Peyer's patch (tissue), 4 donors: ENCODE measurements around the gene PTPMT1. TPM values are rescaled to one million over a fixed set of nuclear protein-coding genes. Genes with fewer than 3 reads are reported as not detected.

Experiments
- DNase-seq, 3 donors: peaks; one replicate each; pipeline ENCODE4 v3.0.0-alpha.2; 2017 to 2019
- H3K27ac ChIP-seq, 4 donors: fragments of 200-600 bp; sonication (generic); one replicate each; pipeline ENCODE4 v1.5.1; 2016 to 2019
- H3K27me3 ChIP-seq, 2 donors: fragments of 200-600 bp; sonication (generic); one replicate each; pipeline ENCODE4 v1.5.1; 2019
- H3K36me3 ChIP-seq, 3 donors: fragments of 200-600 bp; sonication (generic); one replicate each; pipeline ENCODE4 v1.5.1; 2016 to 2019
- H3K4me1 ChIP-seq, 4 donors: fragments of 200-600 bp; sonication (generic); one replicate each; pipeline ENCODE4 v1.5.1; 2016 to 2019
- H3K4me3 ChIP-seq, 4 donors: fragments of 200-600 bp; sonication (generic); 1 replicate in 3 of 4; 2 replicates in 1 of 4; pipeline ENCODE4 v1.5.1; 2016 to 2019; ENCODE audit warnings: mild to moderate bottlenecking in 1 of 4
- H3K9me3 ChIP-seq, 4 donors: fragments of 200-600 bp; sonication (generic); one replicate each; pipeline ENCODE4 v1.5.1; 2016 to 2019; ENCODE audit warnings: mild to moderate bottlenecking in 1 of 4
- CTCF ChIP-seq, 6 experiments: fragments of 450-650 bp in 4 of 6; fragments of 200-600 bp in 2 of 6; sonication (generic) in 1 of 6; IDR thresholded peaks; one replicate each; pipeline ENCODE4 v1.5.1; 2017 to 2019; ENCODE audit warnings: antibody characterized with exemption in 6 of 6, mild to moderate bottlenecking in 3 of 6, moderate library complexity in 1 of 6
- POLR2A ChIP-seq, 2 donors: fragments of 450-650 bp; IDR thresholded peaks; one replicate each; pipeline ENCODE4 v1.5.1; 2017; ENCODE audit warnings: antibody characterized with exemption in 2 of 2, mild to moderate bottlenecking in 2 of 2, moderate library complexity in 2 of 2
- total RNA-seq, 4 donors: library from RNA; depleted of rRNA; stranded (reverse); fragments of >200 nt; gene quantifications; one replicate each; pipeline ENCODE4 v1.1.0, GENCODE V29; 2016

PTPMT1 gene
- total RNA-seq, 4 donors from 2014 or later, result 43.1 to 80.9 (median 65.8) TPM

GRCh38 chr11:47570651-47571356, 5.4 kb downstream of the PTPMT1 start:
- no peak for TF ChIP-seq CTCF (IDR thresholded peaks at IDR 0.05)
- no peak for TF ChIP-seq POLR2A (IDR thresholded peaks at IDR 0.05)
- H3K4me1 ChIP-seq, result peaks cover 0 to 12% (median 2%) of the 10 kb centered on the region in 4 donors
- DNase-seq, result no peak
- no peaks in the 10 kb centered on the region for H3K27me3 ChIP-seq
- H3K27ac ChIP-seq, result no peak overlapping the region
- H3K4me3 ChIP-seq, result no peak overlapping the region
- H3K36me3 ChIP-seq, result peaks cover 0 to 65% (median 0%) of the 10 kb centered on the region in 3 donors
- H3K9me3 ChIP-seq, result no peaks in the 10 kb centered on the region

- H3K27ac ChIP-seq, result no peak overlapping the region
- H3K9me3 ChIP-seq, result no peaks in the 10 kb centered on the region
- H3K4me3 ChIP-seq, result no peak overlapping the region
- peaks cover 0 to 8% (median 1%) of the 10 kb centered on the region in 4 donors for H3K4me1 ChIP-seq
- no peak for TF ChIP-seq POLR2A (IDR thresholded peaks at IDR 0.05)
- no peak for TF ChIP-seq CTCF (IDR thresholded peaks at IDR 0.05)
- H3K27me3 ChIP-seq, result no peaks in the 10 kb centered on the region
- no peak for DNase-seq
- peaks cover 0 to 67% (median 0%) of the 10 kb centered on the region in 3 donors for H3K36me3 ChIP-seq
Measured at GRCh38 chr11:47571357-47571729, 5.9 kb downstream of the PTPMT1 start.

- peaks cover 0 to 4% (median 0%) of the 10 kb centered on the region in 4 donors for H3K4me1 ChIP-seq
- TF ChIP-seq POLR2A (IDR thresholded peaks at IDR 0.05) (no peak), CTCF (IDR thresholded peaks at IDR 0.05) (no peak)
- no peaks in the 10 kb centered on the region for H3K9me3 ChIP-seq
- H3K4me3 ChIP-seq, result no peak overlapping the region
- H3K36me3 ChIP-seq, result peaks cover 0 to 70% (median 0%) of the 10 kb centered on the region in 3 donors
- DNase-seq, result no peak
- H3K27me3 ChIP-seq, result no peaks in the 10 kb centered on the region
- no peak overlapping the region for H3K27ac ChIP-seq
Measured at GRCh38 chr11:47571895-47572294, 6.5 kb downstream of the PTPMT1 start.

GRCh38 chr11:47572715-47573255, 7.4 kb downstream of the PTPMT1 start:
- TF ChIP-seq CTCF (IDR thresholded peaks at IDR 0.05) (no peak), POLR2A (IDR thresholded peaks at IDR 0.05) (no peak)
- Histone ChIP-seq H3K27me3 (no peaks in the 10 kb centered on the region), H3K9me3 (no peaks in the 10 kb centered on the region), H3K27ac (no peak overlapping the region), H3K4me1 (peaks cover 0 to 9% (median 0%) of the 10 kb centered on the region in 4 donors), H3K4me3 (no peak overlapping the region), H3K36me3 (peaks cover 0 to 74% (median 0%) of the 10 kb centered on the region in 3 donors)
- DNase-seq, result no peak

GRCh38 chr11:47573321-47573720, 7.9 kb downstream of the PTPMT1 start:
- Histone ChIP-seq H3K27ac (no peak overlapping the region), H3K36me3 (peaks cover 0 to 72% (median 0%) of the 10 kb centered on the region in 3 donors), H3K27me3 (no peaks in the 10 kb centered on the region), H3K9me3 (no peaks in the 10 kb centered on the region), H3K4me3 (no peak overlapping the region), H3K4me1 (peaks cover 0 to 14% (median 2%) of the 10 kb centered on the region in 4 donors)
- TF ChIP-seq POLR2A (IDR thresholded peaks at IDR 0.05) (no peak), CTCF (IDR thresholded peaks at IDR 0.05) (no peak)
- DNase-seq, result no peak
